SK-N-SH treated with all-trans-retinoic acid at 6 μM for 48 hours (cell line): ENCODE results near the gene TCN1.

Experiments used
- ATAC-seq: fragments of 200-7000 bp; cut with Tn5 transposase; 3 replicates; pipeline ENCODE4 v1.9.1; 2020; ENCODE audit warnings: mild to moderate bottlenecking, moderate library complexity
- ARNTL ChIP-seq: fragments of 450-650 bp; formaldehyde crosslinking; IDR thresholded peaks from 2 replicates; pipeline ENCODE4 v1.5.0; 2020; ENCODE audit warnings: low read depth, mild to moderate bottlenecking, moderate library complexity, borderline replicate concordance
- CSDC2 ChIP-seq: fragments of 250-450 bp; sonication (Bioruptor Pico); IDR thresholded peaks from 2 replicates; pipeline ENCODE4 v1.5.0; 2020; ENCODE audit warnings: mild to moderate bottlenecking, moderate library complexity
- ESRRG ChIP-seq: fragments of 250-450 bp; sonication (Bioruptor Pico); IDR thresholded peaks from 2 replicates; pipeline ENCODE4 v1.6.1; 2021; ENCODE audit warnings: mild to moderate bottlenecking
- GLIS3 ChIP-seq: fragments of 250-450 bp; sonication (Bioruptor Pico); IDR thresholded peaks from 2 replicates; pipeline ENCODE4 v1.5.0; 2020; ENCODE audit warnings: mild to moderate bottlenecking, moderate library complexity
- ISL1 ChIP-seq: fragments of 250-450 bp; sonication (Bioruptor Pico); IDR thresholded peaks from 2 replicates; pipeline ENCODE4 v2.1.2; 2022; ENCODE audit warnings: mild to moderate bottlenecking, moderate library complexity
- OSR1 ChIP-seq: fragments of 250-450 bp; sonication (Bioruptor Pico); IDR thresholded peaks from 2 replicates; pipeline ENCODE4 v1.8.0; 2022; ENCODE audit warnings: moderate library complexity, mild to moderate bottlenecking, inconsistent platforms
- RARB ChIP-seq: fragments of 250-450 bp; sonication (Bioruptor Pico); IDR thresholded peaks from 2 replicates; pipeline ENCODE4 v1.8.0; 2021; ENCODE audit warnings: mild to moderate bottlenecking, moderate library complexity
- SNAI2 ChIP-seq: fragments of 250-450 bp; sonication (Bioruptor Pico); IDR thresholded peaks from 2 replicates; pipeline ENCODE4 v1.5.0; 2020; ENCODE audit warnings: mild to moderate bottlenecking, moderate library complexity
- TCF4 ChIP-seq: fragments of 250-450 bp; sonication (Bioruptor Pico); IDR thresholded peaks from 2 replicates; pipeline ENCODE4 v1.8.0; 2021; ENCODE audit warnings: mild to moderate bottlenecking, moderate library complexity, borderline replicate concordance
- TOX ChIP-seq: fragments of 250-450 bp; sonication (Bioruptor Pico); IDR thresholded peaks from 2 replicates; pipeline ENCODE4 v1.8.0; 2021; ENCODE audit warnings: mild to moderate bottlenecking, moderate library complexity, borderline replicate concordance
- ZC3H10 ChIP-seq: fragments of 250-450 bp; sonication (Bioruptor Pico); IDR thresholded peaks from 2 replicates; pipeline ENCODE4 v1.5.1; 2021; ENCODE audit warnings: mild to moderate bottlenecking, moderate library complexity
- ZFP30 ChIP-seq: fragments of 450-650 bp; formaldehyde crosslinking; IDR thresholded peaks from 2 replicates; pipeline ENCODE4 v1.5.0; 2022; ENCODE audit warnings: mild to moderate bottlenecking, moderate library complexity
- ZNF565 ChIP-seq: fragments of 450-650 bp; formaldehyde crosslinking; conservative IDR thresholded peaks from 2 replicates; pipeline ENCODE4 v1.5.0; 2020; ENCODE audit warnings: low read depth, mild to moderate bottlenecking, moderate library complexity
- ZNF70 ChIP-seq: fragments of 450-650 bp; formaldehyde crosslinking; IDR thresholded peaks from 2 replicates; pipeline ENCODE4 v1.5.0; 2020; ENCODE audit warnings: mild to moderate bottlenecking, moderate library complexity
- ZNF8 ChIP-seq: fragments of 450-650 bp; formaldehyde crosslinking; IDR thresholded peaks from 2 replicates; pipeline ENCODE4 v1.5.0; 2020; ENCODE audit warnings: mild to moderate bottlenecking, moderate library complexity
- TF ChIP-seq, protein P1 (sequence below): fragments of 250-450 bp; sonication (Bioruptor Pico); IDR thresholded peaks from 2 replicates; pipeline ENCODE4 v1.5.1; 2020; ENCODE audit warnings: low read depth, mild to moderate bottlenecking, moderate library complexity
- TF ChIP-seq, protein P2 (sequence below): fragments of 250-450 bp; sonication (Bioruptor Pico); IDR thresholded peaks from 2 replicates; pipeline ENCODE4 v1.8.0; 2020; ENCODE audit warnings: mild to moderate bottlenecking, moderate library complexity, borderline replicate concordance
- TF ChIP-seq, protein P3 (sequence below): fragments of 250-450 bp; sonication (Bioruptor Pico); IDR thresholded peaks from 2 replicates; pipeline ENCODE4 v1.5.1; 2021; ENCODE audit warnings: mild to moderate bottlenecking, moderate library complexity
- TF ChIP-seq, protein P4 (sequence below): fragments of 250-450 bp; sonication (Bioruptor Pico); IDR thresholded peaks from 2 replicates; pipeline ENCODE4 v1.5.0; 2020; ENCODE audit warnings: mild to moderate bottlenecking, moderate library complexity
- TF ChIP-seq, protein P5 (sequence below): fragments of 250-450 bp; sonication (Bioruptor Pico); IDR thresholded peaks from 2 replicates; pipeline ENCODE4 v1.8.0; 2021; ENCODE audit warnings: low read depth, mild to moderate bottlenecking, moderate library complexity, borderline replicate concordance

TCN1 gene

DNA sequence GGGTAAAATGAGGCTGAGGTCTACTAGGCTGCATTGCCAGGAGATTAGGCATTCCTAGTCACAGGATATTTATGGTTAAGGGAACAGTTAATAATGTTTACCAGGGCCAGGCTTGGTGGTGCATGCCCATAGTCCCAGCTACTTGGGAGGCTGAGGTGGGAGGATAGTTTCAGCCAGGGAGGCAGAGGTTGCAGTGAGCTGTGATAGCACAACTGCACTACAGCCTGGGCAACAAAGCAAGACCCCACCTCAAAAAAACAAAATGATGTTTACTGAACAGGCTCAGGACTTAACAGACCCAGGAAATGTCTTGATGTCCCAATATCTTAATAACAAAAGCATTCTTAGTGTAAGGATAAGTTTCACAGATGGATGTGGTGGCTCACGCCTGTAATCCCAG lies 52.9 kb downstream of the TCN1 start:
- TF ChIP-seq CSDC2 (CRISPR knock-in tag) (no peak), RARB (CRISPR knock-in tag) (no peak), ZNF565 (CRISPR knock-in tag) (no peak), OSR1 (CRISPR knock-in tag) (no peak), SNAI2 (no peak), TOX (CRISPR knock-in tag) (no peak), ZNF8 (CRISPR knock-in tag) (no peak), ISL1 (CRISPR knock-in tag) (no peak), ESRRG (CRISPR knock-in tag) (no peak), ZC3H10 (CRISPR knock-in tag) (no peak), ZFP30 (CRISPR knock-in tag) (no peak), ARNTL (CRISPR knock-in tag) (no peak), TCF4 (CRISPR knock-in tag) (no peak), ZNF70 (no peak), GLIS3 (no peak)
- TF ChIP-seq, protein P1, sequence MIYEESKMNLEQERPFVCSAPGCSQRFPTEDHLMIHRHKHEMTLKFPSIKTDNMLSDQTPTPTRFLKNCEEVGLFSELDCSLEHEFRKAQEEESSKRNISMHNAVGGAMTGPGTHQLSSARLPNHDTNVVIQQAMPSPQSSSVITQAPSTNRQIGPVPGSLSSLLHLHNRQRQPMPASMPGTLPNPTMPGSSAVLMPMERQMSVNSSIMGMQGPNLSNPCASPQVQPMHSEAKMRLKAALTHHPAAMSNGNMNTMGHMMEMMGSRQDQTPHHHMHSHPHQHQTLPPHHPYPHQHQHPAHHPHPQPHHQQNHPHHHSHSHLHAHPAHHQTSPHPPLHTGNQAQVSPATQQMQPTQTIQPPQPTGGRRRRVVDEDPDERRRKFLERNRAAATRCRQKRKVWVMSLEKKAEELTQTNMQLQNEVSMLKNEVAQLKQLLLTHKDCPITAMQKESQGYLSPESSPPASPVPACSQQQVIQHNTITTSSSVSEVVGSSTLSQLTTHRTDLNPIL: no peak
- TF ChIP-seq, protein P2, sequence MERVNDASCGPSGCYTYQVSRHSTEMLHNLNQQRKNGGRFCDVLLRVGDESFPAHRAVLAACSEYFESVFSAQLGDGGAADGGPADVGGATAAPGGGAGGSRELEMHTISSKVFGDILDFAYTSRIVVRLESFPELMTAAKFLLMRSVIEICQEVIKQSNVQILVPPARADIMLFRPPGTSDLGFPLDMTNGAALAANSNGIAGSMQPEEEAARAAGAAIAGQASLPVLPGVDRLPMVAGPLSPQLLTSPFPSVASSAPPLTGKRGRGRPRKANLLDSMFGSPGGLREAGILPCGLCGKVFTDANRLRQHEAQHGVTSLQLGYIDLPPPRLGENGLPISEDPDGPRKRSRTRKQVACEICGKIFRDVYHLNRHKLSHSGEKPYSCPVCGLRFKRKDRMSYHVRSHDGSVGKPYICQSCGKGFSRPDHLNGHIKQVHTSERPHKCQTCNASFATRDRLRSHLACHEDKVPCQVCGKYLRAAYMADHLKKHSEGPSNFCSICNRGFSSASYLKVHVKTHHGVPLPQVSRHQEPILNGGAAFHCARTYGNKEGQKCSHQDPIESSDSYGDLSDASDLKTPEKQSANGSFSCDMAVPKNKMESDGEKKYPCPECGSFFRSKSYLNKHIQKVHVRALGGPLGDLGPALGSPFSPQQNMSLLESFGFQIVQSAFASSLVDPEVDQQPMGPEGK: no peak
- TF ChIP-seq, protein P3, sequence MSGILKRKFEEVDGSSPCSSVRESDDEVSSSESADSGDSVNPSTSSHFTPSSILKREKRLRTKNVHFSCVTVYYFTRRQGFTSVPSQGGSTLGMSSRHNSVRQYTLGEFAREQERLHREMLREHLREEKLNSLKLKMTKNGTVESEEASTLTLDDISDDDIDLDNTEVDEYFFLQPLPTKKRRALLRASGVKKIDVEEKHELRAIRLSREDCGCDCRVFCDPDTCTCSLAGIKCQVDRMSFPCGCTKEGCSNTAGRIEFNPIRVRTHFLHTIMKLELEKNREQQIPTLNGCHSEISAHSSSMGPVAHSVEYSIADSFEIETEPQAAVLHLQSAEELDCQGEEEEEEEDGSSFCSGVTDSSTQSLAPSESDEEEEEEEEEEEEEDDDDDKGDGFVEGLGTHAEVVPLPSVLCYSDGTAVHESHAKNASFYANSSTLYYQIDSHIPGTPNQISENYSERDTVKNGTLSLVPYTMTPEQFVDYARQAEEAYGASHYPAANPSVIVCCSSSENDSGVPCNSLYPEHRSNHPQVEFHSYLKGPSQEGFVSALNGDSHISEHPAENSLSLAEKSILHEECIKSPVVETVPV: no peak
- TF ChIP-seq, protein P4, sequence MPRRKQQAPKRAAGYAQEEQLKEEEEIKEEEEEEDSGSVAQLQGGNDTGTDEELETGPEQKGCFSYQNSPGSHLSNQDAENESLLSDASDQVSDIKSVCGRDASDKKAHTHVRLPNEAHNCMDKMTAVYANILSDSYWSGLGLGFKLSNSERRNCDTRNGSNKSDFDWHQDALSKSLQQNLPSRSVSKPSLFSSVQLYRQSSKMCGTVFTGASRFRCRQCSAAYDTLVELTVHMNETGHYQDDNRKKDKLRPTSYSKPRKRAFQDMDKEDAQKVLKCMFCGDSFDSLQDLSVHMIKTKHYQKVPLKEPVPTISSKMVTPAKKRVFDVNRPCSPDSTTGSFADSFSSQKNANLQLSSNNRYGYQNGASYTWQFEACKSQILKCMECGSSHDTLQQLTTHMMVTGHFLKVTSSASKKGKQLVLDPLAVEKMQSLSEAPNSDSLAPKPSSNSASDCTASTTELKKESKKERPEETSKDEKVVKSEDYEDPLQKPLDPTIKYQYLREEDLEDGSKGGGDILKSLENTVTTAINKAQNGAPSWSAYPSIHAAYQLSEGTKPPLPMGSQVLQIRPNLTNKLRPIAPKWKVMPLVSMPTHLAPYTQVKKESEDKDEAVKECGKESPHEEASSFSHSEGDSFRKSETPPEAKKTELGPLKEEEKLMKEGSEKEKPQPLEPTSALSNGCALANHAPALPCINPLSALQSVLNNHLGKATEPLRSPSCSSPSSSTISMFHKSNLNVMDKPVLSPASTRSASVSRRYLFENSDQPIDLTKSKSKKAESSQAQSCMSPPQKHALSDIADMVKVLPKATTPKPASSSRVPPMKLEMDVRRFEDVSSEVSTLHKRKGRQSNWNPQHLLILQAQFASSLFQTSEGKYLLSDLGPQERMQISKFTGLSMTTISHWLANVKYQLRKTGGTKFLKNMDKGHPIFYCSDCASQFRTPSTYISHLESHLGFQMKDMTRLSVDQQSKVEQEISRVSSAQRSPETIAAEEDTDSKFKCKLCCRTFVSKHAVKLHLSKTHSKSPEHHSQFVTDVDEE (CRISPR knock-in tag): no peak
- TF ChIP-seq, protein P5, sequence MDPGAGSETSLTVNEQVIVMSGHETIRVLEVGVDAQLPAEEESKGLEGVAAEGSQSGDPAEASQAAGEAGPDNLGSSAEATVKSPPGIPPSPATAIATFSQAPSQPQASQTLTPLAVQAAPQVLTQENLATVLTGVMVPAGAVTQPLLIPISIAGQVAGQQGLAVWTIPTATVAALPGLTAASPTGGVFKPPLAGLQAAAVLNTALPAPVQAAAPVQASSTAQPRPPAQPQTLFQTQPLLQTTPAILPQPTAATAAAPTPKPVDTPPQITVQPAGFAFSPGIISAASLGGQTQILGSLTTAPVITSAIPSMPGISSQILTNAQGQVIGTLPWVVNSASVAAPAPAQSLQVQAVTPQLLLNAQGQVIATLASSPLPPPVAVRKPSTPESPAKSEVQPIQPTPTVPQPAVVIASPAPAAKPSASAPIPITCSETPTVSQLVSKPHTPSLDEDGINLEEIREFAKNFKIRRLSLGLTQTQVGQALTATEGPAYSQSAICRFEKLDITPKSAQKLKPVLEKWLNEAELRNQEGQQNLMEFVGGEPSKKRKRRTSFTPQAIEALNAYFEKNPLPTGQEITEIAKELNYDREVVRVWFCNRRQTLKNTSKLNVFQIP: no peak
- ATAC-seq: no peak

DNA sequence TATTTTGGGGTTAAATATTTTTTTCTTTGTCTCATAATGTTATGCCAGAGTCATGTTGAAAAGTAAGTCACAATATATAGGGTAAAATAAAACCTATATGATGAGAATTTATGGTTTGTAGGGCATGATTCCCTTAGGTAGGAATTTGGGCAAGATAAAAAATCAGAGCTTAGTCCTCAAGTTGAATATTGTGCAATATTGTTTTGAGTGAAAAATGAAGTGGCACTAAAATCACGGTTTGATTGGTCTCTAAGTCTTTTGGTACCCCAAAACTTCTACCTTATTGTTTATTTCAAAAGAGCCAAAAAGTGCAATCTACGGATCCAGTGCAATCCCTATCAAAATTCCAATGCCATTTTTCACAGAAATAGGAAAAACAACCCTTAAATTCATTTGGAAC lies 54.1 kb downstream of the TCN1 start:
- TF ChIP-seq, protein P2: no peak
- no peak for TF ChIP-seq ZNF70
- no peak for TF ChIP-seq ISL1 (CRISPR knock-in tag)
- no peak for TF ChIP-seq TOX (CRISPR knock-in tag)
- TF ChIP-seq ARNTL (CRISPR knock-in tag): no peak
- TF ChIP-seq ZNF8 (CRISPR knock-in tag): no peak
- no peak for TF ChIP-seq ZFP30 (CRISPR knock-in tag)
- no peak for ATAC-seq

DNA sequence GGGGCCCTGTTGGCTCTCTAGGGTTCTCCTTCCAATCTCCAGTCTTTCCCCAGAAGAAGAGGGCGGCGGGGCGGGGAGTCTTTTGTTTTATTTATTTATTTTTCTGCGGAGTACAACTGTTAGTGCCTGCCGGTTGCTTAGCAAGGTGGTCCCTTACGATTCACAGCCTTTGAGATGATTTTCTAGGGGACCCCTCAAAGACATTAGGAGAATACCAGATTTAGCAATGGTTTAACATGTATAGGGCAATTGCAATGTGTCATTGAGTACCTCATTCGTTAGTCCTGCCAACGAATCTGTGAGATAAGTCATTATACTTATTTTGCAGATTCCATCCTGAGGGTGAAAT lies 55.4 kb downstream of the TCN1 start:
- ATAC-seq: no peak
- peak; percentile 91; the same call in 1 of the 2 replicates for TF ChIP-seq SNAI2
- peak; percentile 41; the same call in 1 of the 2 replicates for TF ChIP-seq TOX (CRISPR knock-in tag)
- TF ChIP-seq, protein P1: no peak
